ENCODE data around the gene CUX1.
A peak's percentile ranks its signal among the peaks of the same experiment; 100 is the strongest.
"Not testable (repeated sequence)": the region's sequence is repeated elsewhere in the genome, so short reads cannot be mapped to it uniquely, and the experiment has no call there.

Gene CUX1

GRCh38 chr7:101853684-101854083, 36.3 kb downstream of the CUX1 start:
- DNase-seq (ENCODE audit: low spot score) = no peak

DNA sequence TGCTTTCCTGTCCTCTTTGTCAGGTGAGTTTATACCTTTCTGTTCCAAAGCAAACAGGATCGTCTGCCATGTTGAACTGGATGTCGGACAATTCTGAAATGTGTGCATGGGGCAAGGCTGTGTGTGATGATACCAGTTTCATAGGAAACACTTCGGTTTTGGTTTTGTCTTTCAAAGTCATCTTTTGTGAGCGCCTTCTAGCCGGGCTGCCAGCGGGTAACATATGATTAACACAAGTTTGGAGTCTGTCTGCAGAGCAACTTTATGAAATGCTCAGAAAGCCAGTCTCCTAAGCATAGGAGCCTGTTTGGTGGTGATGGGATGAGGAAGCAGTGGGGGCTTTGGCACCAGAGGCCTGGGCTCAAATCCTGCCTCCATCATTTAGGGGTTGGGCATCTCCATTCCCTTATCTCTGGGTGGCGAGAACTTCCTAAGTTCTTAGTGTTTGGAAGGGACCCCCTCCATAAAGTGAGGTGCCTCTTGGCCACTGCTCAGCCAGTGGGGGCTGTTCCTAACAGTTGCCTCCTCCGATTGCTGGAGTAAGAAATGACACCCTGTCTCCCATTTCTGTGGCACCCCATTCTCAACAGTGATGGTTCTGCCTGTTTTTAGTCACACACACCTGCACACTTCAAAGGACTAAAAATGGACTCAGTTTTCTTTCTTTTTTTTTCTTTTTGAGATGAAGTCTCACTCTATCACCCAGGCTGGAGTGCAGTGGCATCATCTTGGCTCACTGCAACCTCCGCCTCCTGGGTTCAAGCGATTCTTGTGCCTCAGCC, 36.8 kb downstream of the CUX1 start:
- DNase-seq (ENCODE audit: low spot score) = no peak

DNA sequence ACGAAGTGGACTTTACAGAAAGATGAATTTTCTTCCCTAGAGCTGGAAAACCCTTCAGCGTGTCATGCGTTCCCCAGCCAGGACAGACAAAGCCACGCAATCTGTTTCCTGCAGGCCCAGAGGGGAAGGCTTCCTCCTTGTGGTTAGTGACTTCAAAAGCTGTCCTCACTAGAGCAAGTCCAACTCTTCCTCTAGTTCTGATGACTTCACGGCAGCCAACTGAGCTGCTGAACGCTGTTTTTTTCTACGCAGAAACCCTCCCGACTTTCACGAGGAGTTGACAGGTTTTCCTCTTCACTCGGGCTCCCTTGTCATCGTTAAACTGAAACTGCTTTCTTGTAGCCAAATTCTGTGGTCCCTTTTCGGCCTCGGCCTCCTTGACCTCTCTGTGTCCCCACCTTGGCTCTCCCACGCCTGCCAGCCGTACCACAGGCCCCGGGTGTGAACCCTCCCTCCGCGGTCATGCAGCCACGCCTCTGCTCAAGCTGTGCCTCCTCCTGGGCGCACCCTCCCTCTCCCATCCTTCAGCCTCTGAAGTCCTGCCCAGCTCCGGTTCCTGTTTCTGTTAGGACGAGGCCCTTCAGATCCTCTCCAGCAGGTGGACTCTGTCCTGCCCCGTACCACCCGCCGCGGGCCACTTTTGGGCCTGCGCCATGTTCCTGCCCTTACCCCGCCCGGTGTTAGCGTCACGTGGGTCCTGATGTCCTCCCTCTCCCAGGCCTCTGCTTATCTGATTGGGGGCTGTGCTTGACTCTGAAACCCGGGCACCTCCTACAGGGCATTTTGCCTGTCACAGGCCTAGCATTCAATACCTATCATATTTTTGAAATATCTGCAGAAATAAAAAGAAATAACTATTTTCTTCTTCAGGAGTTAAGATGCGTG, 39.3 kb downstream of the CUX1 start:
- DNase-seq (ENCODE audit: low spot score) = peak; percentile 73

GRCh38 chr7:101857358-101857811, 40.0 kb downstream of the CUX1 start:
- no peak for DNase-seq (ENCODE audit: low spot score)

- no peak for DNase-seq (ENCODE audit: low spot score)
Measured at GRCh38 chr7:101858437-101859385, 41.3 kb downstream of the CUX1 start.

GRCh38 chr7:101859411-101860106, 42.1 kb downstream of the CUX1 start:
- DNase-seq (ENCODE audit: low spot score) = no peak

DNA sequence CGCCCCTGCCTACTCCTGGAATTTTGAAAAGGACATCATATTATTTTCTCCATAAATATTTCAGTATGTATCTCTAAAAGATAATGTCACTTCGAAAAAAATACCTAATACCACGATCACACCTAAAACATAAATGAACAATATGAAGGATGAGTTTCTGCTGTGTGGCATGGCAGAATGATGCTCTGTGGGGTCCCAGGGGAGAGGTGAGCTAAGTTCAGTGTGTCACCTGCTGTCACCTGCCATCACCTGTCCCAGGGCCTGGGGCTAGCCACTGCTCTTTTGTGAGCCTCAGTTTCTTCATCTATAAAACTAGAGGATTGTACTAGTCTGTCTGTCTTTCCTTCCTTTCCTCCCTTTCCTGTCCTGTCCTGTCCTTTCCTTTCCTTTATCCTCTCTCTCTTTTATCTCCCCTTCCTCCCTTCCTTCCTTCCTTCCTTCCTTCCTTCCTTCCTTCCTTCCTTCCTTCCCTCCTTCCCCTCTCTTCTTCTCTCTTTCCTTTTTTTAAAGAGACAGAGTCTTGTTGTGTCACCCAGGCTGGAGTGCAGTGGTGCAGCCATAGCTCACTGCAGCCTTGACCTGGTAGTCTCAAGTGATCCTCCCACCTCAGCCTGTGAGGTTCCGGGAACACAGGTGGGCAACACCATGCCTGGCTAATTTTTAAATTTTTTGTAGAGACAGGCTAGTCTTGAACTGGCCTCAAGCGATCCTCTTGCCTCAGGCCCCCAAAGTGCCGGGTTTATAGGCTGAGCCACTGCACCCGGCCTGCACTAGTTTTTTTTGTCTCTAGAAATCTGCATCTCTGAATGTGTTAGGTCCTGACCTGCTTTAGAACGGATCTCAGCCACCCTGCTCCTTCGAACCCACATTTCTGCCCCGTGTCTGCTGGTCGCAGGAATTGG, 43.1 kb downstream of the CUX1 start:
- no peak for DNase-seq (ENCODE audit: low spot score)

- DNase-seq (ENCODE audit: low spot score) = no peak
Measured at GRCh38 chr7:101861218-101861775, 43.9 kb downstream of the CUX1 start.

- DNase-seq (ENCODE audit: low spot score) = no peak
Measured at GRCh38 chr7:101862280-101863220, 45.1 kb downstream of the CUX1 start.

GRCh38 chr7:101863598-101863997, 46.2 kb downstream of the CUX1 start:
- DNase-seq (ENCODE audit: low spot score) = no peak

- no peak for DNase-seq (ENCODE audit: low spot score)
Measured at GRCh38 chr7:101864039-101864438, 46.6 kb downstream of the CUX1 start.

DNA sequence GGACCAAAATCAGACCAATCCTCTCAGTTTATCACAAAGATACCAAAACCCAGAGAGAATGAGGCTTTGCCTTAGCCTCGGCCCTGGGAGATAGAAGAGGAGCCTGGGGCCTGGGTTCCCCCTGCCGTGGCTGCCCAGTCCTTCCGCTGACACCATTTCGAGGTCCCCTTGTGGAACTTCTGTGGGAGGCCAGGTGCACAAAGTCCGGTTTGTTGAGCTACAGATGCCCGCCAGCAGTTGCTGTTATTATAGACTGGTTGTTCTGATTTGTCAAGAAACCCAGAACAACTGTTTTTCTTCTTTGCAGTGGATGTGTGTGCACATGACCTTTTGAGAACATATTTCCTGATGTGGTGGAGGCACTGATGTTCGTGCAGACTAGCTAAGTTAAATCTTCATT, 47.6 kb downstream of the CUX1 start:
- no peak for DNase-seq (ENCODE audit: low spot score)

- DNase-seq (ENCODE audit: low spot score) = no peak
Measured at GRCh38 chr7:101865455-101865854, 48.0 kb downstream of the CUX1 start.

- DNase-seq (ENCODE audit: low spot score) = no peak
Measured at GRCh38 chr7:101866328-101866727, 48.9 kb downstream of the CUX1 start.

DNA sequence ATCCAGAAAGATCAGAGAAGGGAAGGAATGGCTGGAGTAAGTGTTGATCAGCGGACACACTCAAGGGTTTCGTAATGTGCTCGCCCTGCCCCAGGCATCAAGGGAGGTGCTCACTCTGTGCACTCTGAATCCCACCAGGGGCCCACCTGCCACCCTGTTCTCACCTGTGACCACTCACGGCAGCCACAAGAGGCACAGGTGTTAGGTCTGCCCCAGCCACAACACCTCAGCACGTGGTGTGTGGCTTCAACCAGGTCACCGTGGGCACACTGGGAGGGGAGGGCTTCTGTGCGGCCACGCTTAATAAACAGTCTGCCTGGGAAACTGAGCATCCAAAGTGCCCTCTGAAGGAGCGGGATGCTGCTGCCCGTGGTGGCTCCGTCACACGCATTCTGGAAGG, 49.8 kb downstream of the CUX1 start:
- no peak for DNase-seq (ENCODE audit: low spot score)

GRCh38 chr7:101867681-101868080, 50.3 kb downstream of the CUX1 start:
- not testable (repeated sequence) for DNase-seq (ENCODE audit: low spot score)

DNA sequence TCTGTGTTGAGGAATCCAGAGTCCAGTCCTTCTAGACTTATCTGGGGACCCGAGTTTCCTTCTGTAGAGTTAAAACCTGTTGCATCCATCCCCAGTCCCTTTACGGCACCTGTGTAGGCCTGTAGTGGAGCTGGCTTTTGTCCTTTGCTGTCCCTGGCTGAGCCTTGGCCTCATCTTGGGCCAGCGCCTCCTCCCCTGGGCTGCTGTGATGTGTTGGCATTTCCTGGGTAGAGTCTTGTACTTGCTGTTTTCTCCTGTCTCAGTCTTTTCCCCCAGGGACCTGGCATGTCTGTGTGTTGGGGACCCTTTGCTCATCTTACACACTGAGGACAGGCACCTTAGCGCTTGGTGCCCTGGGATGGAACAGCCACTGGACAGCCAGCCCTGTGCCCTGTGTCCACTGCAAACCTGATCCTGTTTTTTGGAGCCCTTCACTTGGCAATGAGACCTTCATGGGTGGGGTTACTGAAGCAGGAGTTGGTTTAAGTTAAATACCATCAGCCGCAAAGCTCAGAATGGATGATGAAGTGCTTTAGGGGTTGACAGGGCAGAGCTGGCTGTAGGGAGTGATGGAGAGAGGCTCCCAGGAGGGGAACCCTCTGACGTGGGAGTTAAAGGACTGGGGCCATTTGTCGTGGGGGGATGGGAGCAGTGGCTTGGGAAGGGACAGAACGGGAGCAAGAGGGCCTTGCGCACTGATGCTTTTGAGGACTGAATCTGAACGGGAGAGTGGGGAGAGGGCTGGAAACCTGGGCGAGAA, 50.9 kb downstream of the CUX1 start:
- DNase-seq (ENCODE audit: low spot score) = no peak

Data from left forelimb (tissue), 1 donor.